Panc1 (cell line): Measurements from ENCODE around the gene BANF1.

Source experiments
- POLR2AphosphoS5 ChIP-seq: IDR thresholded peaks from 2 replicates; pipeline ENCODE4 v1.6.1; 2012; ENCODE audit warnings: mild to moderate bottlenecking, low read depth, low read length, moderate library complexity
- TF ChIP-seq, protein P1 (sequence below): fragments of 450-650 bp; IDR thresholded peaks from 2 replicates; pipeline ENCODE4 v1.5.1; 2017; ENCODE audit warnings: mild to moderate bottlenecking

DNA sequence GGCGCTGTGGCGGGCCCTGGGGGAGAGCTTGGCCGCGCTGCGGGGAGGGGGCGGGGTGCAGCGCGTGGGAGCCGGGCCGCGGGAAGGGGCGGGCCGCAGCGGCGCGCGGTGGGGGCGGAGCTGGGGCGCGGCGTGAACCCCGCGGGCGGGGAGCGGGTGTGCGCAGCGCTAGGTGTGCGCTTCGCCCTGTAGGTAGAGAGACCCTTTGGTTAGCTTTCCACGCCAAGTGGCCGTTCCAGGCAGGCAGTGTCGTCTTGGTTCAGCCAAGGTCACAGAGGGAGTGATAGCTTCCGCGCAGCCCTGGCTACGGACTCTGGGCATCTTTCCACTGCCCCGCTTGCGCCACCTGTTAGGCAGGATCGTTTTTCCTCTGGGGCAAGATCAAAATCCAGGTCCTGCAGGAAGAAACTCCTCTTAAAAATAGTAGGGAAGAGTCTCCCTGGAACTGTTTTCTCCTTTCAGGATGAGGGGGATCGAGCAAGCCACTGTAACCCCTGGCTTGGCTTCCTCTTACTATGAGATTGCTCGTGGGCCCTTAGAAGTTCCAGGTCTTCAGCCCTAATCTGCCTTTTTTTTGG lies 434 bp downstream of the BANF1 start:
- TF ChIP-seq, protein P1, sequence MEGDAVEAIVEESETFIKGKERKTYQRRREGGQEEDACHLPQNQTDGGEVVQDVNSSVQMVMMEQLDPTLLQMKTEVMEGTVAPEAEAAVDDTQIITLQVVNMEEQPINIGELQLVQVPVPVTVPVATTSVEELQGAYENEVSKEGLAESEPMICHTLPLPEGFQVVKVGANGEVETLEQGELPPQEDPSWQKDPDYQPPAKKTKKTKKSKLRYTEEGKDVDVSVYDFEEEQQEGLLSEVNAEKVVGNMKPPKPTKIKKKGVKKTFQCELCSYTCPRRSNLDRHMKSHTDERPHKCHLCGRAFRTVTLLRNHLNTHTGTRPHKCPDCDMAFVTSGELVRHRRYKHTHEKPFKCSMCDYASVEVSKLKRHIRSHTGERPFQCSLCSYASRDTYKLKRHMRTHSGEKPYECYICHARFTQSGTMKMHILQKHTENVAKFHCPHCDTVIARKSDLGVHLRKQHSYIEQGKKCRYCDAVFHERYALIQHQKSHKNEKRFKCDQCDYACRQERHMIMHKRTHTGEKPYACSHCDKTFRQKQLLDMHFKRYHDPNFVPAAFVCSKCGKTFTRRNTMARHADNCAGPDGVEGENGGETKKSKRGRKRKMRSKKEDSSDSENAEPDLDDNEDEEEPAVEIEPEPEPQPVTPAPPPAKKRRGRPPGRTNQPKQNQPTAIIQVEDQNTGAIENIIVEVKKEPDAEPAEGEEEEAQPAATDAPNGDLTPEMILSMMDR, result no peak
- no peak; the same call in 1 of the 2 replicates for TF ChIP-seq POLR2AphosphoS5
